NCI-H187 (cell line): ENCODE results near the gene MAST4.

Source experiments
- DNase-seq, 2 experiments: peaks; one replicate each; lab custom pipeline; 2025; lab: John Stamatoyannopoulos, UW

The MAST4 gene

DNA sequence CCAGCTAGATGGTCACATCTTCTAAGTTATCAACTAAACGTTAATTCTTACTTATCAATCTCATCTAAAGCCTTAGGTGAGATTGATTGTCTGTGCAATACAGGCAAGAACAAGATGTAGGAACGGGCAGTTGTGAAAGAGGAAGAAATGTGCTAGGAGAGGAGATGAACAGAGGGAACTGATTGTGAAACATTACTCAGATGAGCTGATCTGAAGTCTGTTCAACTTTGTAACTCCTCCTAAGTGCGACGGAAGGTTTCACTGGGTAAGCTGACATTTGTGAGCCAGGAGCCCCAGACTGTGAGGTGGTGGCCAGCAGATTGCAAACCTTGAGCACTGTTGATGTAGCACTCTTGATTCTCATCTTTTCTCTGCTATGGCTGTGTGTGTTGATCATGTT, 396.4 kb downstream of the MAST4 start:
- DNase-seq: no peak

GRCh38 chr5:66993448-66993847, 397.3 kb downstream of the MAST4 start:
- no peak for DNase-seq

- no peak for DNase-seq
Observed at GRCh38 chr5:66993882-66994281, 397.7 kb downstream of the MAST4 start.

- DNase-seq: no peak
Observed at GRCh38 chr5:66994790-66995189, 398.6 kb downstream of the MAST4 start.

DNA sequence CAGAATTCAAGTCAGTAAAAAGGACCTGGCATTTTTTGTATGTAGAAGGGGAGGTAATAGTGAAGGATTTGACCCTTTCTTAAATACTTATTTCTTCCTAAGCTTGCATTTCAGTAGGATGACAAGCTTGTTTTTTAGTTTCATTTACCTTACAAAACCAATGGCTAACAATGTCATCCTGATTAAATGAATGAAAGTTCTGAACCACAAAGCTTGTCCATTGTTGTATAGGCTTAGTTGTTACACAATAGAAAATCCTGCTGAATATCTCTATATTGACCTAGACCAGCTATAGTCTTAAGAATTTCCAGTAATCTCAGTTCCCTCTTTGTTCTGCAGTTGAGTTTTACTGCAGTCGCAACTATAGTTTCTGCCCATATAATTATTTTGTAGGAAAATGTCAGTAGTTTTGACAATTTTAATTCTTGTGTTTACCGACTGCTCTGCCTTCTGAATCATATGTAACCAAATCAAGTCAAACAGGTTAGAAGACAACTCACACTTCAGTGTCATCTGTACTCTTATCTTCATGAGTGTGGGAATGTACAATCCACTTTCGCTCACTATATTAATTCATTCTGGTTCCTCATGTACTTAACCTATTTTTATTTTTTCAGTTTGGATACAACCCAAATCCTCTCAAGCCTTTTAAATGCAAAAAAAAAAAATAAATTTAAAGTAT, 404.7 kb downstream of the MAST4 start:
- no peak for DNase-seq

DNA sequence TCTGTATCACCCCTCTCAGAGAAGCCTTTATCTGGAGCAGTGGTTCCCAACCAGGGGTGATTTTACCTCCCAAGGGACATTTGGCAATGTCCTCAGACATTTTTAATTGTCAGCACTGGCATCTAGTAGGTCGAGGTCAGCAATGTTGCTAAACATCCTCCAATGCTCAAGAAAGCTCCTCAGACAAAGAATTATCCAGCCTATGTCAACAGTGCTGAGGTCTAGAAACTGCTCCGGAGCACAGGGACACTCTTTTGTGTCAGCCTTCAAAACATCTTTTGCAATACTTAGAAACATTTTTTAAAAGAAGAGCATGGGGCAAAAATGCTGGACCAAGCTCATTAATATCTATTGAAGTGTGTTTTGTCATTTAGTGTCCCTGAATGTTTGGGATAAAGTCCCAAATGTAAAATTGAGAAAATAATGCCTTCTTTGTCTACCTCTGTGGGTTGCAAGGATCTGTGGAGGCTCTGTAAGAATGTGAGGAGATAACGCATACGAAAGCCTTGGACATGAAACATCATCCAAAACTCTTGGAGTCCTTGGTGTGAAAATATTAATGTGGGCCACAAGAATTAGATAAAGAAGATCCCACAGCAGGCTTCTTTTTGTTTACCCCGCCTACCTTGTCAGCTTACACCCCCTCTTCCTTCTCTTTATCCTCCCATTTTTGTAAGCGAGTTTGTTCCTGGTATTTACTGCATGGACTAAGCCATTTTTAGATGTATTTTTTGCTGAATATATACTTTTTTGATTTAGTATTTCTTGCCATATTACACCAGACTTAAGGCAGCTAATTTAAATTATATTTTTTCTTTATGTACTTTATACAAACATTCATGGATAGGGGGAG, 406.9 kb downstream of the MAST4 start:
- no peak for DNase-seq

DNA sequence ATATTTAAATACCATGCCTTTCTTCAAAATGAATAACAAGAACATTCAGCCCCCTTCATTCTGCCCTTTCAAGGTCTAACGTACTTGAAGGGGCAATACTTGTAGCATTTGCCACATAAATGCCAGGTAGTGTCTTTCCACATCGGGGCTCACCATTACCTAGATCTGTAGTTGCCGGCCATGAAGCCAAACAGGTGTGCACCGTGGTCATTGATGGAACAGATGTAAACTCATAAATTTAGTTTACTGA, 407.4 kb downstream of the MAST4 start:
- DNase-seq: no peak

- peak; percentile 76 to 77 for DNase-seq
Observed at GRCh38 chr5:67003935-67004729, 407.9 kb downstream of the MAST4 start.

DNA sequence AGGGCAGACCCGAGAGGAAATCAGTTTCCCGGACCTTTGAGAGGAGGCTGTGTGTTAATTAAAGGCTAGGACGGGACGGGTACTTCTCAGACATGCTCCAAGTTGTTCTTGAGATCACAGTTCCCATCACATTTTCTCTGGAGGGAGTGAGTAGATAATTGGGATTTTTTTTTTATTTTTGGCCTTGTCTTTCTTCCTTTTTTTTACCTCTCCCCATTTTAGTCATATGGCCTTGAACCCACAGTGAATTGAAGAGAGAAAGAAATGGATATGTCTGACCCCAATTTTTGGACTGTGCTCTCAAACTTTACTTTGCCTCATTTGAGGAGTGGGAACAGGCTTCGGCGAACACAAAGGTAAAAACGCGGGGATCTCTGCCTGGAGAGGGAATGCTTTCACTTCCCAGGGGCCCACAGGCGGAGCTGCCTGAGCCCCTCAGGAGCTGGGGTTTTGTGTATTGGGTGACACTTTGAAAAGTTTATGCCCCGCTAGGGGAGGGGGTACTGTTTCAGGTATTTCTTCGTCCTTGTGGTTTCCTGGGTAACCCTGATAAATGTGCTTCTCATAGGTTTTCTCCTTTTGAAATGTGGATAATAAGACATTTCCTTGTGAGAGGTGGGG, 408.6 kb downstream of the MAST4 start:
- no peak for DNase-seq

- DNase-seq: no peak
Observed at GRCh38 chr5:67005737-67006499, 409.7 kb downstream of the MAST4 start.

DNA sequence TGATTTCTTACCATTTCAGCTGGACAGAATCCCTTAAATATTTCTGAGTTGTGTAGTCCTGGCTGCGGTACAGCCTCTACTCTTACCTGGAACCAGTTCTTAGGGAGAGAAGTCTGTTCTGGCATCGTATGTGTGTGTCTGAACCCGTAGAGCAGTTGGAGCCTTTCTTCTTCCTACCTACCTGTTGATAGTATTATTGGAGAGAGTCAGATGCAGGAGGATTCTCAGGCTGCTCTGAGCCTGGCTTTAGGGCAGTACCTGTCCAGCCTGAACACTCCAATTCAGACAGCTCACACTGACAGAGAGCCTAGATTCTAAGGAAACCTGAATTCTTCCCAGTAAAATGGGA, 410.3 kb downstream of the MAST4 start:
- no peak for DNase-seq

DNA sequence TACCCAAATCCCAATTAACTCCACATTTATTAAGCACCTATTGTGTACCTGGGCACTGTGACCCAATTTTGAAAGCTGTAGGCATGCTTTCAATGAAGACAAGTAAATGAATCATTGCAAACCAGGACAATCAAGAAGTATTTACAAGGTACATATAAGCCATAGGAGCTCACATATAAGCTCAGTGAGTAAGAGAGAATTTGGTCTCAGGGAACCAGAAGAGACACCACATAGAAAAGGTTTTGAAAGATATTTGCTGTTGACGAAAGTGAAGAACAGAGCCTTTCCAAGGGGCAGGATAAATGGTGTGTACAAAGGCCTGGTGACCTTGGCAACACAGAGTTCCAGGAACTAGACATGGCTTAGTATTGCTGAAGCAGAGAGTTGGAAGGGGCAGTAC, 412.8 kb downstream of the MAST4 start:
- no peak for DNase-seq

DNA sequence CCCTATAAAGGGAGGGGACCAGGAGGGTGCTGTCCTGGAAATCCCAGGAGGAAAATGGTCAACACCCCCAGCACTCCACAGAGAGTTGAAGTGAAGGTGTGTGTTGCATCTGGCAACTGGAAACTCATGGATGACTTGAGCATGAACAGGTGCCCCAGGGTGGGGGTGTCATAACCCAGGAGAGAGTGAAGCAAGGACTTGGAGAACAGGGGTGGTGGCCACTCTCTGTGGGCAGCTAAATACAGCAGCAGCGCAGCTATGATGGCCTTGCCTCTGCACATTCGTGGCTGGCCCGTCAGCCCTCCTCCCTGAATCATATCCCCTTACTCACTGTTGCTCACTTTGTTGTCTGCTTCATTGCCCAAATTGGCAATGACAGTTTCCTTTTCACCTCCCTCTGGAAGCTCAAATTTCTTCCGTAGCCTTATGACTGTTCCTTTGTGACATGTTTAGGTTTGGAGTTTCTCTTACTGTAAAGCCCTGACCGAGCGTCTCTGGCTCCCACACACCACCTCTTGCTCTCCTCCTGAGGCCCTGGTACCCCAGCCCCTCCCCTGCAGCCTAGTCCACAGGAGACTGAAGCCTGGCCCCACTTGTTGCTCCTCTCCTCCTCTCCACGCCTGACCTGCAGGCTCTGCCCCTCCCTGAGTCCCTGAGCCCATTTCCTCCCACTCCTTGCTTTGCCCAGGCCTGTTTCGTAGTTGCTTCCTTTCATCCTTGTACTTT, 414.7 kb downstream of the MAST4 start:
- no peak for DNase-seq

GRCh38 chr5:67011422-67011821, 415.2 kb downstream of the MAST4 start:
- DNase-seq: no peak

DNA sequence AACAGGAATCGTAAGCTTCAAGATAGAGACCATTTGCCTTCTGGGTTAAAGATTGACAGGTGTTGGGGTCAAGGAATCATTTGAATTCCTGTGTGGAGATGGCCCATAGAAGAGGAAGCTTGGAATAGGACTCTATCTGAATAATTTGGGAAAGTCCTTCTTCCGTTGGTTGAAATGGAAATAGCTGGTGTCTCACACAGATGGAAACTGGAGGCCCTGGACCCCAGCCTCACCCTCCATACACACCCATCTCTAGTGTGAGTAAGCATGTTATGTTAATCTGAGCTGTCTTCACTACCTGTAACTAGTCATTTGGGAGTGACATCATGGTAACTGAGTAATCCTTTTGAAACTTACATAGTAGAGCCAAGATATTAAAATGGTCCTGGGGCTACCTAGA, 416.0 kb downstream of the MAST4 start:
- DNase-seq: no peak

DNA sequence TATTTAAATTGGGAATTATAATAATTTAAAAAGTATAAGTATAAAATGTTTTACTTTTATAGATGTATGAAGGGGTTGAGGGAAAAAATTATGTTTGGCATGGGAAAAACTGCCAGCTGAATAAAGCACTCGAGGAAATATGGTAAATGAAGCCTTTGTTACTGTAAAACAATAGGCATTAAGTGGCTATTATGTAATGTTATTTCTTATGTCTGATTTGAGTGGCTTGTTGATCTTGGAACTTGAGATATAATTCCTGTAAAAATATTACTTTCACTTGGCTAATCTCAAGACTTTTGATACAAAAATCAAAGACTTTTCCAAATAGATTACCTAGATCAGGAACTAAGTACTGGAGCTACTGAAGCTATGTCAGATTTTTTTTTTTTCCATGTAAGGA, 417.5 kb downstream of the MAST4 start:
- no peak for DNase-seq

DNA sequence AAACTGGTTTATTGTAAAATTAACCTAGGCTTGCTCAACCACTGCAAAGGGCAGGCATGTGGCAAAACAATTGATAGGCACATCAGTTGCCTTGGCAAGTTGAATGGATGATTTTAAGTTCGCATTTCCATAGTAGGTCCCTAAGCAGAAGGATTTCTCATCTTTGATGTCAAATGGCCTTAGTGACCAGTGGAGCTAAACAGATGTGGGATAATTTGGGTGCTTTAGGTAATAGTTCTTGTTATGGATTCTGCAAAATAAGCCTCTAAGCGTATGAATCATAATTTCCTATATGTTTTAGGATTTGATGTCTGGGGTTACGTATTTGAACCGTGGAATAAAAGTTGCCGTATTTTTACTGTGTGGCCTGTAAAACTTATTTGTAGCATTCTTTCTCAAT, 418.0 kb downstream of the MAST4 start:
- DNase-seq: no peak

- no peak for DNase-seq
Observed at GRCh38 chr5:67014957-67015400, 418.8 kb downstream of the MAST4 start.

DNA sequence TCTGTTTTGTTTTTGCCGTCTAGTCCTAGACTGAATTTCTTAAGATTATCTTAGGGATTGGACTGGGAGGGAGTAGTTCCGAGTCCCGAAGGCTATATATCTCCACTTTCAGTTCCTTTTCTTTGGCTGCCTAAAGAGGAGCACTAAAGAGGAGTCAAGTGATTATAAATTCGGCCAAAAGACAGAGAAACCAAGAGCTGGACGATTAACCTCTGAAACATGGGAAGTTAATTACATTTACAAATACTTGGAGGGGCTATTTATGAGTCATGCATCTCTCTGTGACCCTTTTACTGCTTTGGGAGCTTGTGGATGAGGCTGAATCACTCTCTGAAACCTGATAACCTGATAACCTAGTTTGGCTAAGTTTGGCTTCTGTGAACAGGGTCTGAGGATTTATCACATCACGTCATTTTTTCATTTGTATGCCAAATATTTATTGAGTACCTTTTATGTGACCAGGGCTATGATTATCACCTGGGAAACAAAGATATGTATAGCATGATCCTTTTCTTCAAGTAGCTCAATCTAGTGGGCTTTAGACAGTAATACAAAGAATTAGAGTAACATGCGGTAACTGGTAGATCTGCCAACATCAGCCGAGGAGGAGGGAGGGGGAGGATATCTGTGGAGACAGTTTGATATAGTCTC, 419.5 kb downstream of the MAST4 start:
- DNase-seq: no peak

DNA sequence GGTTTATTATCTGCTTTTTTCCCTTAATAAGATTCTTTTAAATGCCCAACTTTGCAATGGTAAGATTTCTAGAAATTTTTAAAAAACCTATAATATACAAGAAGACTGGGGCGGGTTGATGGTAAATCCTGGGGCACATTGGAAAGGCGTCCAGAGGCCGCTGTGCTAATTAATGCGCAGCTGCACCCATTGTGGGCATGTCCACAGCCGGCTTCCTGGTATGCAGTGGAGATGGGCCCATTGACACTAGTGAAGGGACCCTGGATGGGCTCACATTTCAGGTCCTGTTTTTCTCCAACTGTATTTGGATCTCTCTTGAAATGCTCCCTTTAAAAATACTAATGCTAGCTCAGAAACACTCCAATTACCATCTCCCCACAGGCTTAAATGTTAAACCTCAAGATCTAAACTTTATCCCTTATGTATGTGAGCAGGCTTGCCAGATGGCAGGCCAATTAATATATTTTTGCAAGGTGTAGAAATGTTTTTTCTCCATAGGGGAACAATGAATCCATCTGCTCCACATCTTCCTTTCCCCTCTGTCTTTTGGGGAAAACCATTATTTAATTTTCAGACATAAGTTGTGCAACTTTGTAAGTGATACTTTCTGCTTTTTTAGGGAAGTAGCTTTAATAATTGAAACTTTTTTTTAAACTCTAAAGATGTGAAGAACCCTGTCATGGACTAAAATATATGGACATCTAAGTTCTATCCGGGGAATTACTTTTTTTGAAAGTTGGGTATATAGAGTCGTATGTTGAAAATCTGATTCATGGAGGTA, 423.1 kb downstream of the MAST4 start:
- no peak for DNase-seq
